ENCODE measurements around the gene GIN1. TPM values are rescaled to one million over a fixed set of nuclear protein-coding genes. Genes with fewer than 3 reads are reported as not detected.
"Not testable (repeated sequence)": the region's sequence is repeated elsewhere in the genome, so short reads cannot be mapped to it uniquely, and the experiment has no call there.

Gene GIN1
- total and polyA plus RNA-seq, 9 of the 15 experiments (the other 6 are each of a cell fraction or from before 2014, with no cell fraction given), result 2.4 to 9.8 (median 7.8) TPM

GRCh38 chr5:103057208-103058130, 62.5 kb downstream of the GIN1 start (continued):
- TF ChIP-seq E2F1 (CRISPR knock-in tag; IDR thresholded peaks at IDR 0.05) (no peak), CBX1 (IDR thresholded peaks at IDR 0.05; ENCODE audit: low read depth) (no peak; the same call in 1 of the 2 replicates), E2F3 (CRISPR knock-in tag; IDR thresholded peaks at IDR 0.05) (peak; percentile 92), NR0B1 (IDR thresholded peaks at IDR 0.05; ENCODE audit: partially characterized antibody) (no peak), ZNF785 (CRISPR knock-in tag; IDR thresholded peaks at IDR 0.05) (0 out of 2 replicates have a peak, but pooled peaks have one; percentile 40), ZNF282 (CRISPR knock-in tag; IDR thresholded peaks at IDR 0.05) (no peak), ZNF124 (CRISPR knock-in tag; IDR thresholded peaks at IDR 0.05) (no peak), ELK3 (CRISPR knock-in tag; IDR thresholded peaks at IDR 0.05) (peak; percentile 88), ZBTB8A (IDR thresholded peaks at IDR 0.05; ENCODE audit: partially characterized antibody) (no peak), SNAPC5 (CRISPR knock-in tag; IDR thresholded peaks at IDR 0.05) (peak; percentile 48; the same call in 1 of the 2 replicates), MYC (IDR thresholded peaks at IDR 0.05; ENCODE audit: low read depth, low read length) (no peak), MYC (CRISPR knock-in tag; IDR thresholded peaks at IDR 0.05; ENCODE audit: borderline replicate concordance, low read depth) (peak; percentile 90), CHD2 (IDR thresholded peaks at IDR 0.05; ENCODE audit: low read depth, low read length) (peak; percentile 63), NCOR1 (IDR thresholded peaks at IDR 0.05) (no peak), NRF1 (conservative IDR thresholded peaks at IDR 0.05 in 1 of 2, IDR thresholded peaks at IDR 0.05 in 1 of 2) (no peak), HINFP (tag; conservative IDR thresholded peaks at IDR 0.05; ENCODE audit: low read depth) (peak; percentile 91)

- ATAC-seq; H3K27ac ChIP-seq (ENCODE audit: extremely low read depth, low read depth, low read length); CTCF ChIA-PET (ENCODE audit: low intra/inter-chr PET ratio); H3K4me3 ChIP-seq; H3K79me2 ChIP-seq (ENCODE audit: control insufficient read depth, insufficient read depth, low read length); DNase-seq (ENCODE audit: extremely low read depth in 1 of 4, low spot score in 3 of 4); H3K9me1 ChIP-seq (ENCODE audit: control insufficient read depth, insufficient read depth, low read length); in situ Hi-C loops (cut with MboI); H3K4me2 ChIP-seq (ENCODE audit: insufficient read depth, low read length); H3K36me3 ChIP-seq (ENCODE audit: control insufficient read depth, insufficient read depth, low read length); H4K20me1 ChIP-seq (replicated peaks; ENCODE audit: control insufficient read depth, insufficient read depth, low read length); POLR2A ChIA-PET; H3K4me1 ChIP-seq (replicated peaks in 1 of 2; ENCODE audit: control insufficient read depth in 2 of 2, insufficient read depth in 2 of 2, low read length in 2 of 2); H3K27me3 ChIP-seq (ENCODE audit: control insufficient read depth in 2 of 2, insufficient read depth in 2 of 2, low read length in 2 of 2); BruUV-seq (replicated peaks); FAIRE-seq; H3K9ac ChIP-seq (ENCODE audit: insufficient read depth in 1 of 2, low read depth in 2 of 2, low read length in 2 of 2); H3K9me3 ChIP-seq (replicated peaks; ENCODE audit: control insufficient read depth, insufficient read depth, low read depth, low read length); intact Hi-C loops (cut with micrococcal nuclease): not testable (repeated sequence)
- H2AFZ ChIP-seq (ENCODE audit: low read depth, low read length), result 0 out of 2 replicates have a peak overlapping the region, but pooled peaks have one; percentile 14
- WGBS (ENCODE audit: insufficient coverage, low coverage, missing lambda C conversion rate), result 28% methylated on average over 14 of the region's 22 CpGs
These were observed 73.2 kb downstream of the GIN1 start for GRCh38 chr5:103046706-103047105.
